ENCODE results near the gene DUXA.
A peak's percentile ranks its signal among the peaks of the same experiment; 100 is the strongest.
"Not testable (repeated sequence)": the region's sequence is repeated elsewhere in the genome, so short reads cannot be mapped to it uniquely, and the experiment has no call there.

DUXA gene

GRCh38 chr19:57167385-57167784, at the start of gene DUXA:
TSS of gene DUXA (minus strand) at chr19:57167485. CDS start at chr19:57167443, 42 bp downstream.
- no peak for DNase-seq

GRCh38 chr19:57212109-57212508, 44.8 kb upstream of the DUXA start:
- DNase-seq, result no peak

- DNase-seq, result no peak
Observed at GRCh38 chr19:57210381-57210780, 43.1 kb upstream of the DUXA start.

- no peak for DNase-seq
Observed at GRCh38 chr19:57202160-57202559, 34.9 kb upstream of the DUXA start.

GRCh38 chr19:57197874-57198273, 30.6 kb upstream of the DUXA start:
- not testable (repeated sequence) for DNase-seq

- no peak for DNase-seq
Observed at GRCh38 chr19:57192993-57193392, 25.7 kb upstream of the DUXA start.

- peak; percentile 46 for DNase-seq
Observed at GRCh38 chr19:57192077-57192420, 24.8 kb upstream of the DUXA start.

- peak; percentile 90 for DNase-seq
Observed at GRCh38 chr19:57191141-57192076, 24.1 kb upstream of the DUXA start, which contains the start of gene ZNF264. TSS of gene ZNF264 (plus strand) at chr19:57191500. CDS start at chr19:57191914, 414 bp downstream.

GRCh38 chr19:57190301-57190700, 23.0 kb upstream of the DUXA start:
- no peak for DNase-seq

GRCh38 chr19:57171551-57172081, 4.3 kb upstream of the DUXA start:
- peak; percentile 54 for DNase-seq

GRCh38 chr19:57165846-57166245, 1.4 kb downstream of the DUXA start:
- no peak for DNase-seq

GRCh38 chr19:57161985-57162539, 5.2 kb downstream of the DUXA start:
- DNase-seq, result no peak

- no peak for DNase-seq
Observed at GRCh38 chr19:57152921-57153320, 14.4 kb downstream of the DUXA start.

GRCh38 chr19:57141699-57142098, 25.6 kb downstream of the DUXA start:
- DNase-seq, result no peak

GRCh38 chr19:57135797-57136196, 31.5 kb downstream of the DUXA start:
- DNase-seq, result no peak

GRCh38 chr19:57127403-57127802, 39.9 kb downstream of the DUXA start:
- not testable (repeated sequence) for DNase-seq

GRCh38 chr19:57123882-57124281, 43.4 kb downstream of the DUXA start:
- DNase-seq, result no peak

- no peak for DNase-seq
Observed at GRCh38 chr19:57118848-57119247, 48.4 kb downstream of the DUXA start.

GRCh38 chr19:57113501-57113900, 53.8 kb downstream of the DUXA start:
- DNase-seq, result not testable (repeated sequence)

GRCh38 chr19:57111329-57111644, 56.0 kb downstream of the DUXA start:
- DNase-seq, result no peak

GRCh38 chr19:57110592-57111328, 56.5 kb downstream of the DUXA start:
- no peak for DNase-seq

- DNase-seq, result no peak
Observed at GRCh38 chr19:57106722-57107235, 60.5 kb downstream of the DUXA start.
